Measurements from ENCODE around the gene ZMAT2. TPM values are rescaled to one million over a fixed set of nuclear protein-coding genes. Genes with fewer than 3 reads are reported as not detected.

The ZMAT2 gene
- total RNA-seq, 1 experiment from 2014 or later = 75.9 TPM

DNA sequence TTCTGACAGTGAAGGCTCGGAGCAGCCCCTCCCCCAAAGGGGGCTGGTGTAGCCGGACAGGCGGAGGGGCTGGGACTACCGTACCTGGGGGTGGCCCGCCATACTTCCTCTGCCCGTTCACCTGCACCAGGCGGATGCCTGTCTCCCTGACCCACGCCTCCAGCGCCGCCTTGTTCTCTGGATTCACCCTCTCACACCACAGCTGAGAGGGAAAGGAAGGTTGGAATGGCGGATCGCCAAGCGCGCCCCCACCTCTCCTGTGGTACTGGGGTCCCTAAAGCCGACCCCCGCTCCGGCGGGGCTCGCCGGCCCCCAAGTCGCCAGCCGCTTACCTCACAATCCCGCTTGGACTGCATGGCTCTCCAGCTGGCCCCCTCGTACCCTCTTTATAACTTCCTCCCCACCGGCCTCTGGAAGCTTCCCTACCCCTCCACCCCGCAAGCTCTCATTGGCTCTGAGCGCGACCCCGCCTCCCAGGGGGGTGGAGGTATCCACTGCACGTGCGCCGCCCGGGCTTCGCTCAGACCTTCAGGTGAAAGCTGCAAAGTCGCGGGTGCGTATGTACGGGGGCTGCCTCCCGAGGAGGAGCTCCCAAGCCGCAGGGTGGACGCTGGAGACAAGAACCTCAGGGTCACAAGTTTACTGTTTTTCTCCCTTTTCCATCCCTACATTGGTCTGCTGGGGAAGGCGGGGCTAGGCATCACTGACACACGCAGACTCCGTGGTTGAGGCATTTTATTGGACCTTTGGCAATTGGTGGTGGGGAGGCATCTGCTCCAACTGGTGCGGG, 26.9 kb upstream of the ZMAT2 start, which contains the start of gene DND1:
Gene DND1 (minus strand): TSS at position 390 of the 790 bp plus-strand sequence. CDS start 34 bp downstream, at position 356.
- TF ChIP-seq, protein P1, sequence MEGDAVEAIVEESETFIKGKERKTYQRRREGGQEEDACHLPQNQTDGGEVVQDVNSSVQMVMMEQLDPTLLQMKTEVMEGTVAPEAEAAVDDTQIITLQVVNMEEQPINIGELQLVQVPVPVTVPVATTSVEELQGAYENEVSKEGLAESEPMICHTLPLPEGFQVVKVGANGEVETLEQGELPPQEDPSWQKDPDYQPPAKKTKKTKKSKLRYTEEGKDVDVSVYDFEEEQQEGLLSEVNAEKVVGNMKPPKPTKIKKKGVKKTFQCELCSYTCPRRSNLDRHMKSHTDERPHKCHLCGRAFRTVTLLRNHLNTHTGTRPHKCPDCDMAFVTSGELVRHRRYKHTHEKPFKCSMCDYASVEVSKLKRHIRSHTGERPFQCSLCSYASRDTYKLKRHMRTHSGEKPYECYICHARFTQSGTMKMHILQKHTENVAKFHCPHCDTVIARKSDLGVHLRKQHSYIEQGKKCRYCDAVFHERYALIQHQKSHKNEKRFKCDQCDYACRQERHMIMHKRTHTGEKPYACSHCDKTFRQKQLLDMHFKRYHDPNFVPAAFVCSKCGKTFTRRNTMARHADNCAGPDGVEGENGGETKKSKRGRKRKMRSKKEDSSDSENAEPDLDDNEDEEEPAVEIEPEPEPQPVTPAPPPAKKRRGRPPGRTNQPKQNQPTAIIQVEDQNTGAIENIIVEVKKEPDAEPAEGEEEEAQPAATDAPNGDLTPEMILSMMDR (IDR thresholded peaks at IDR 0.05; ENCODE audit: unreplicated experiment) = no peak
- Mint-ChIP-seq H3K9me3 (ENCODE audit: low read depth, unreplicated experiment) (no peaks in the 10 kb centered on the region), H3K36me3 (ENCODE audit: insufficient read depth, unreplicated experiment) (peaks cover 58% of the 10 kb centered on the region), H3K4me3 (ENCODE audit: low read depth, unreplicated experiment) (no peak within 1 kb of the TSS), H3K27me3 (ENCODE audit: unreplicated experiment) (no peaks in the 10 kb centered on the region), H3K27ac (ENCODE audit: unreplicated experiment) (no peak within 1 kb of the TSS), H3K4me1 (ENCODE audit: low read depth, unreplicated experiment) (no peaks in the 10 kb centered on the region)
- CTCF ChIA-PET = interaction anchor here (1.6 kb wide), 1 partner anchor 46 kb away, joined by 4 read pairs; no protein-coding TSS in a partner anchor
- DNase-seq = no peak
- intact Hi-C loops (cut with micrococcal nuclease; ENCODE audit: unreplicated experiment) = no loop called here
- no TSS peak for BruUV-seq (replicated peaks)

GRCh38 chr5:140674211-140674610, 26.0 kb upstream of the ZMAT2 start:
- intact Hi-C loops (cut with micrococcal nuclease; ENCODE audit: unreplicated experiment) = no loop called here
- TF ChIP-seq, protein P1 (IDR thresholded peaks at IDR 0.05; ENCODE audit: unreplicated experiment) = no peak
- H3K4me3 Mint-ChIP-seq (ENCODE audit: low read depth, unreplicated experiment) = no peak overlapping the region
- H3K27ac Mint-ChIP-seq (ENCODE audit: unreplicated experiment) = no peak overlapping the region
- no peaks in the 10 kb centered on the region for H3K9me3 Mint-ChIP-seq (ENCODE audit: low read depth, unreplicated experiment)
- H3K27me3 Mint-ChIP-seq (ENCODE audit: unreplicated experiment) = no peaks in the 10 kb centered on the region
- peaks cover 63% of the 10 kb centered on the region for H3K36me3 Mint-ChIP-seq (ENCODE audit: insufficient read depth, unreplicated experiment)
- BruUV-seq (replicated peaks) = no TSS peak
- no peaks in the 10 kb centered on the region for H3K4me1 Mint-ChIP-seq (ENCODE audit: low read depth, unreplicated experiment)
- no peak for DNase-seq
- CTCF ChIA-PET = interaction anchor here (1.6 kb wide), 1 partner anchor 45 kb away, joined by 4 read pairs; no protein-coding TSS in a partner anchor

DNA sequence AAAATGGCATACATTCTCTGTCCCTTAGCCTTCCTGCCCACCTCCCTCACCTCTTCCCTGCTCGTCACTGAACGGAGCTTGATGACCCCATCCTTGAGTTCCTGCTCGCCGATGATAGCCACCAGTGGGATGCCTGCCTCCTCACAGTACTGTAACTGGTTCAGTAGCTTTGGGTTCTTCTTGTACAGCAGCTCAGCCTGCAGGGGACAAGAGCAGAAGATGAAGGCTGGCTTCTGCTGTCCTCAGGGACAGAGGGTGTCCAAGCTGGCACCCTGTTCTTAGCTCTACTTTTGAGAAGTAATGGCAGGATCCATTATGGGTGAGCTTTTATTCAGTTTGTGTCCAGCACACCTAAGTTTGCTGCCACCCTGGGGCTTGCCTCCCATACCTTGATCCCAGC, 25.6 kb upstream of the ZMAT2 start:
- no TSS peak for BruUV-seq (replicated peaks)
- CTCF ChIA-PET = interaction anchor here (1.6 kb wide), 1 partner anchor 45 kb away, joined by 4 read pairs; no protein-coding TSS in a partner anchor
- Mint-ChIP-seq H3K36me3 (ENCODE audit: insufficient read depth, unreplicated experiment) (peaks cover 63% of the 10 kb centered on the region), H3K4me1 (ENCODE audit: low read depth, unreplicated experiment) (no peaks in the 10 kb centered on the region), H3K4me3 (ENCODE audit: low read depth, unreplicated experiment) (no peak overlapping the region), H3K27me3 (ENCODE audit: unreplicated experiment) (no peaks in the 10 kb centered on the region), H3K9me3 (ENCODE audit: low read depth, unreplicated experiment) (no peaks in the 10 kb centered on the region), H3K27ac (ENCODE audit: unreplicated experiment) (no peak overlapping the region)
- TF ChIP-seq, protein P1 (IDR thresholded peaks at IDR 0.05; ENCODE audit: unreplicated experiment) = no peak
- intact Hi-C loops (cut with micrococcal nuclease; ENCODE audit: unreplicated experiment) = no loop called here
- no peak for DNase-seq

DNA sequence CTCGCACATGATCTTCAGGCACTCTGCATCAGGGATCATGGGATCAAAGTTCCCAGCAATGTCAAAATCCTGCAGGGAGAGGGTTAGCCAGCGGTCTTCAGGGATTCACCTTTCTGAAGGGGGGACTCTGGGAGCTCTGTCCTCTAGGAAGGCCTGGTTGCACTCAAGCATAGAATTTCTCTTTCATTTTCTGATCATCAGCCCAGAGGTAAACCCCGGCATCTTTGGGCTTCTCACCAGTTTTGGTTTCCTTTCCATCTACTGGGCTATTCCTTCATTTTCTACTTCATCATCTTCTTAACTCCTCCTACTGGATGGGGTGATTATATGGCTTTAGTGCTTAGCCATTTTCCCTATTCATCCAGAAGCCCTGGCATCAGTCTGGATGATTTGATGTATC, 22.3 kb upstream of the ZMAT2 start:
- BruUV-seq (replicated peaks) = no TSS peak
- no peak overlapping the region for H3K27ac Mint-ChIP-seq (ENCODE audit: unreplicated experiment)
- intact Hi-C loops (cut with micrococcal nuclease; ENCODE audit: unreplicated experiment) = no loop called here
- H3K4me3 Mint-ChIP-seq (ENCODE audit: low read depth, unreplicated experiment) = no peak overlapping the region
- CTCF ChIA-PET = no interaction called here
- H3K4me1 Mint-ChIP-seq (ENCODE audit: low read depth, unreplicated experiment) = no peaks in the 10 kb centered on the region
- TF ChIP-seq, protein P1 (IDR thresholded peaks at IDR 0.05; ENCODE audit: unreplicated experiment) = no peak
- DNase-seq = no peak
- H3K9me3 Mint-ChIP-seq (ENCODE audit: low read depth, unreplicated experiment) = no peaks in the 10 kb centered on the region
- peaks cover 45% of the 10 kb centered on the region for H3K36me3 Mint-ChIP-seq (ENCODE audit: insufficient read depth, unreplicated experiment)
- H3K27me3 Mint-ChIP-seq (ENCODE audit: unreplicated experiment) = no peaks in the 10 kb centered on the region

All from Calu3 (cell line).